ENCODE measurements around the gene FBL. TPM values are rescaled to one million over a fixed set of nuclear protein-coding genes. Genes with fewer than 3 reads are reported as not detected.

The FBL gene
- total RNA-seq, 2 donors from 2014 or later = 52.7 to 103 TPM

DNA sequence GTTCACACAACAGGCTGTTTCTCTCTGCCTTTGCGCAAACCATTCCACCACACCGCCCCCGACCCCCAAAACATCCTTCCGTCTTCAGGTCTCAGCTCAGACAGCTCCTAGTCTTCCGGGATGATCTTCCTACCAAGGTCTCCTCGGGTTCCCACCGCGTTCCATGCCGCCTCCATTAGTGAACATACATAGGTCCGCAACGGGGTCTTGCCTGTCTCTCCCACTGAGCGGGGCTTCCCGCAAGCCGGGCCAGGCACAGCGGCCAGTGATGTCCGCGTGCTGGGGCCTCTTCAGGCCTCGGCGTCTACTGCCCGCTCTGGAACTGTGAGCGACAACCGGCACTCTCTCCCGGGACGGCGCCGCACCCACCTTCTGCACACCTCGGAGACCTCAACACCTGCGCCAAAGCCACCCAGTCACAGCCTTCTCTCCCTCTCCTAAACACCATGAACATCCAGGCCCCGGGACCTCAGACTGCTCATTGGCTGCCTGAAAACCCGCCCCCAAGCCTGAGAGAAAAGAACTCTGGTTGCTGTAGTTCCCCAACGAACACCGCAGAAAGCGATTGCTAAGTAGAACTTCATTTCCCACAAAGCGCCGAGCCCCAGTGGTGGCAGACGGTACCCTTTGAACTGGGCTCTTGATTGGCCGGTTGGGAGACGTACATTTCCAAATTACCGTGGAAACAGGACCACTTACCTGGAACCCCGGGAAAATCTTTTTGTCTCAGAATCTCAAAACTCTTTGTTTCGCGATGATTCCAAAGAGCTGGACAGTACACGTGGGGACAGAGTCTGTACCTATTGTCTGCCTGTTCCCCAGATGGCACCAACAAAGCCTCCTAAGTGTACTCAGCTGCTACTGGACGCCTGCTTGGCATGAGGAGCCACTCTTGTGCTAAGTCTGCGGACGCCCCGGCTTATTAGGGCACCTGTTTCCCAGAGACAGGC, 21.8 kb downstream of the FBL start:
- peaks cover 15% of the 10 kb centered on the region for H3K36me3 ChIP-seq
- H3K4me1 ChIP-seq (ENCODE audit: control insufficient read depth in 1 of 2, low read depth in 2 of 2) = peaks cover 3 to 13% of the 10 kb centered on the region in 2 donors
- peak overlapping the region; percentile 38 to 67 for H3K27ac ChIP-seq
- no peaks in the 10 kb centered on the region for H3K27me3 ChIP-seq (replicated peaks; ENCODE audit: insufficient read depth)
- DNase-seq (ENCODE audit: low spot score) (peak; percentile 85), ATAC-seq (ENCODE audit: insufficient number of reproducible peaks, low FRiP score, low read depth) (peak; percentile 99)
- H3K4me3 ChIP-seq = peak overlapping the region; percentile 75
- TF ChIP-seq, protein P1, sequence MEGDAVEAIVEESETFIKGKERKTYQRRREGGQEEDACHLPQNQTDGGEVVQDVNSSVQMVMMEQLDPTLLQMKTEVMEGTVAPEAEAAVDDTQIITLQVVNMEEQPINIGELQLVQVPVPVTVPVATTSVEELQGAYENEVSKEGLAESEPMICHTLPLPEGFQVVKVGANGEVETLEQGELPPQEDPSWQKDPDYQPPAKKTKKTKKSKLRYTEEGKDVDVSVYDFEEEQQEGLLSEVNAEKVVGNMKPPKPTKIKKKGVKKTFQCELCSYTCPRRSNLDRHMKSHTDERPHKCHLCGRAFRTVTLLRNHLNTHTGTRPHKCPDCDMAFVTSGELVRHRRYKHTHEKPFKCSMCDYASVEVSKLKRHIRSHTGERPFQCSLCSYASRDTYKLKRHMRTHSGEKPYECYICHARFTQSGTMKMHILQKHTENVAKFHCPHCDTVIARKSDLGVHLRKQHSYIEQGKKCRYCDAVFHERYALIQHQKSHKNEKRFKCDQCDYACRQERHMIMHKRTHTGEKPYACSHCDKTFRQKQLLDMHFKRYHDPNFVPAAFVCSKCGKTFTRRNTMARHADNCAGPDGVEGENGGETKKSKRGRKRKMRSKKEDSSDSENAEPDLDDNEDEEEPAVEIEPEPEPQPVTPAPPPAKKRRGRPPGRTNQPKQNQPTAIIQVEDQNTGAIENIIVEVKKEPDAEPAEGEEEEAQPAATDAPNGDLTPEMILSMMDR (IDR thresholded peaks at IDR 0.05) = peak; percentile 28
- no peaks in the 10 kb centered on the region for H3K9me3 ChIP-seq

DNA sequence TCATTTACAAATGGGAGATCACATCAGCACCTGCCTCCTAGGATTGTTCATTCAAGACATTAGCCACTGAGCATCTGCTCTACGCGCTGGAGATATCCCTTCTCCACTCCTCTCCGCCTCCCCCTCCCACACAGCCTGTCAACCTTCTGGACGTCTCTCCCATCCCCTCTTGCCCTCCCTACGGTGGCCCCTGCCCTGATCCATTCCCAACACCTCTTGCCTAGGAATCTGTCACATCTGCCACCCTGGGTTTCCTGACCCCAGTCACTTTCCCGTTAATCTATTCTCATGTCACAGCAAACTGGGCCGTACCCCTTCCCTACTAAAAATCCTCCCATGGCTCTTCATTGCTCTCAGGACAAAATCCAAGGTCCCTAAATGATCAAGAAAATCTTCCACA, 22.5 kb downstream of the FBL start:
- ATAC-seq (ENCODE audit: insufficient number of reproducible peaks, low FRiP score, low read depth) = no peak
- Histone ChIP-seq H3K36me3 (peaks cover 12% of the 10 kb centered on the region), H3K27ac (no peak overlapping the region), H3K4me3 (peak overlapping the region; percentile 75), H3K9me3 (no peaks in the 10 kb centered on the region), H3K27me3 (replicated peaks; ENCODE audit: insufficient read depth) (no peaks in the 10 kb centered on the region), H3K4me1 (ENCODE audit: control insufficient read depth in 1 of 2, low read depth in 2 of 2) (peaks cover 3 to 13% of the 10 kb centered on the region in 2 donors)
- no peak for DNase-seq (ENCODE audit: low spot score)
- TF ChIP-seq, protein P1 (IDR thresholded peaks at IDR 0.05) = no peak

DNA sequence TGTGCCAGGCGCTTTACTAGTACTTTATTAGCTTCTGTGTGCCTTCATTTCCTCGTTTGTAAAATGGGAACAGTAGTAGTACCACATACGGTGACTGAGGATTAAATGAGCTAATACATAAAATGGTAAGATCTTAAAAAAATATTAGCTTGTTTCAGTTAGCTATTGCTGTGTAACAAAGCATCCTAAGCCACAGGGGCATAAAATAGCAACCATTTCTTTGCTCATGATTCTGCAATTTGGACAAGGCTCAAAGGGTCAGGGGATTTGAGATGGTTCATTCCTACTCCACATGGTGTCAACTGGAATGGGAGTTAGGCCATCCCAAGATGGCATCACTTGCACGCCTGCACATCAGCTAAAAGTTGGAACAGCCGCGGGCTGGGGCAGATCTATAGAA, 25.5 kb downstream of the FBL start:
- H3K4me1 ChIP-seq (ENCODE audit: control insufficient read depth in 1 of 2, low read depth in 2 of 2) = peaks cover 3 to 13% of the 10 kb centered on the region in 2 donors
- H3K4me3 ChIP-seq = no peak overlapping the region
- H3K27ac ChIP-seq = no peak overlapping the region
- no peaks in the 10 kb centered on the region for H3K9me3 ChIP-seq
- no peak for ATAC-seq (ENCODE audit: insufficient number of reproducible peaks, low FRiP score, low read depth)
- H3K27me3 ChIP-seq (replicated peaks; ENCODE audit: insufficient read depth) = no peaks in the 10 kb centered on the region
- H3K36me3 ChIP-seq = peaks cover under 1% of the 10 kb centered on the region
- no peak for DNase-seq (ENCODE audit: low spot score)
- TF ChIP-seq, protein P1 (IDR thresholded peaks at IDR 0.05) = no peak

DNA sequence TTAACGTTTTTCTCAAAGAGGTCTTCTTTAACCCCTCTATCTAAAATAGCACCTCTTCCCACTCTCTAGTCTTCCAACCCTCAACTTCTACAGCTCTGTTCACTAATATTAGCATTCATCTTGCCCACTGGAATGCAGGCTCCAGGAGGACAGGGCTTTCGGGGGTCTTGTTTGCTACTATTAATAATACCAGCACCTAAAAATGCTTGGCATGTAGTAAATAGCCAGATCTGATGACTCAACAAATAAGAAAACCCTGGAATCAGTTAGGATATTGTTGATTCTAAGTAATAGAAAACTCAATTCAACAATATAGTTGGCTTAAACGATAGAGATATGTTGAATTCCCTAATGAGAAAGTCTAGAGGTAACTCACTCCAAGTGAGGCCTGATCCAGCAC, 26.4 kb downstream of the FBL start:
- ATAC-seq (ENCODE audit: insufficient number of reproducible peaks, low FRiP score, low read depth) = no peak

DNA sequence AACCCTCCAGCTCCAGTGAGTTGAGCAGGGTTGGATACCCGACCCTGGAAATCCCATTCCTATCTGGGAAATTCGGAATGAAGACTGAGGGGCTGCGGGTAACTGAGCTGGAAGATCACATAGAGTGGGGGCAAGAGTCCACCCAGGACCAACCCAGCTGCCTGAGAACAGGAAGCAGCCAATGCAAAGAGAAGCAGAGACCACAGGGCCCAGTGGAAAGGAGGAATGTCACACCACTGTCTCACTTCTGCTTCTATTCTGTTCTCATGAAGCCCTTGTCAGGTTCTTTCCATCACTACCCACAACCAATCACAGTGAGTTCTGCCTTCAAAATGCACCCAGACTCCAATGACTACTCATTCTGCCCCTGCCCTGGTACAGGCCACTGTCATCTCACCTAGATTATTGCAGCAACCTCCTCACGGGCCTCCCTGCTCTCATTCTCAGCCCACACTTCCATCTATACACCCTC, 27.5 kb downstream of the FBL start:
- DNase-seq (ENCODE audit: low spot score) (no peak), ATAC-seq (ENCODE audit: insufficient number of reproducible peaks, low FRiP score, low read depth) (no peak)
- Histone ChIP-seq H3K27me3 (replicated peaks; ENCODE audit: insufficient read depth) (no peaks in the 10 kb centered on the region), H3K9me3 (no peaks in the 10 kb centered on the region), H3K4me1 (ENCODE audit: control insufficient read depth in 1 of 2, low read depth in 2 of 2) (peaks cover 2 to 4% of the 10 kb centered on the region in 2 donors), H3K4me3 (no peak overlapping the region), H3K27ac (no peak overlapping the region), H3K36me3 (no peaks in the 10 kb centered on the region)
- TF ChIP-seq, protein P1 (IDR thresholded peaks at IDR 0.05) = no peak

More for the DNA sequence above, 26.4 kb downstream of the FBL start:
- Histone ChIP-seq H3K27ac (no peak overlapping the region), H3K4me1 (ENCODE audit: control insufficient read depth in 1 of 2, low read depth in 2 of 2) (peaks cover 3 to 10% of the 10 kb centered on the region in 2 donors), H3K27me3 (replicated peaks; ENCODE audit: insufficient read depth) (no peaks in the 10 kb centered on the region), H3K9me3 (no peaks in the 10 kb centered on the region), H3K36me3 (no peaks in the 10 kb centered on the region), H3K4me3 (no peak overlapping the region)
- no peak for DNase-seq (ENCODE audit: low spot score)
- TF ChIP-seq, protein P1 (IDR thresholded peaks at IDR 0.05) = no peak
